ENCODE measurements around the gene CDK13. TPM values are rescaled to one million over a fixed set of nuclear protein-coding genes. Genes with fewer than 3 reads are reported as not detected.
A peak's percentile ranks its signal among the peaks of the same experiment; 100 is the strongest.

CDK13 gene
- total RNA-seq, 1 donor from 2014 or later = 46.5 TPM

GRCh38 chr7:40000734-40001315, 50.8 kb downstream of the CDK13 start:
- no peak overlapping the region for H3K4me3 Mint-ChIP-seq
- no peaks in the 10 kb centered on the region for H3K4me1 Mint-ChIP-seq (ENCODE audit: low read depth)
- H3K27ac Mint-ChIP-seq = no peak overlapping the region

DNA sequence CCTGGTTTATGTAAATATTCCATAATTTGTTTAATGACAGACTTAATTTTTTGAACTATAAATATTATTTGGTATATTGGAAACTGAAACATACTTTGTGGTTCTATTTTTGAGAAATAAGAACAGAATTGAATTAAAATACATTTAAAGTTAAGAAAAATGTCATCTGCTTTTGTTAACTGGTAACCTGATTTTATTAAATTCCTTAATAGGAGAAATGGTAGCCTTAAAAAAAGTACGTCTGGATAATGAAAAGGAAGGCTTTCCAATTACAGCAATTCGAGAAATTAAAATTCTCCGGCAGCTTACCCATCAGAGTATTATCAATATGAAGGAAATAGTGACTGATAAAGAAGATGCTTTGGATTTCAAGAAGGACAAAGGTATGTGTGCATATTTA, 51.6 kb downstream of the CDK13 start:
- H3K36me3 Mint-ChIP-seq (ENCODE audit: low read depth) = peaks cover 15% of the 10 kb centered on the region
- intact Hi-C loops (cut with micrococcal nuclease) = no loop called here

More at GRCh38 chr7:40000734-40001315, 50.8 kb downstream of the CDK13 start:
- H3K27me3 Mint-ChIP-seq (ENCODE audit: insufficient read depth) = no peaks in the 10 kb centered on the region
- no peaks in the 10 kb centered on the region for H3K9me3 Mint-ChIP-seq
- H3K36me3 Mint-ChIP-seq (ENCODE audit: low read depth) = peaks cover 12% of the 10 kb centered on the region
- DNase-seq (ENCODE audit: low spot score) = no peak
- intact Hi-C loops (cut with micrococcal nuclease) = no loop called here

GRCh38 chr7:40003597-40003996, 53.5 kb downstream of the CDK13 start:
- H3K27me3 Mint-ChIP-seq (ENCODE audit: insufficient read depth) = no peaks in the 10 kb centered on the region
- H3K9me3 Mint-ChIP-seq = no peaks in the 10 kb centered on the region
- no peak for DNase-seq (ENCODE audit: low spot score)
- H3K36me3 Mint-ChIP-seq (ENCODE audit: low read depth) = peaks cover 16% of the 10 kb centered on the region
- no peak overlapping the region for H3K27ac Mint-ChIP-seq
- no peak overlapping the region for H3K4me3 Mint-ChIP-seq
- H3K4me1 Mint-ChIP-seq (ENCODE audit: low read depth) = peaks cover 9% of the 10 kb centered on the region
- intact Hi-C loops (cut with micrococcal nuclease) = no loop called here

More for the DNA sequence above, 51.6 kb downstream of the CDK13 start:
- no peaks in the 10 kb centered on the region for H3K4me1 Mint-ChIP-seq (ENCODE audit: low read depth)
- no peak overlapping the region for H3K27ac Mint-ChIP-seq
- H3K4me3 Mint-ChIP-seq = no peak overlapping the region
- H3K27me3 Mint-ChIP-seq (ENCODE audit: insufficient read depth) = no peaks in the 10 kb centered on the region
- no peaks in the 10 kb centered on the region for H3K9me3 Mint-ChIP-seq
- DNase-seq (ENCODE audit: low spot score) = no peak

DNA sequence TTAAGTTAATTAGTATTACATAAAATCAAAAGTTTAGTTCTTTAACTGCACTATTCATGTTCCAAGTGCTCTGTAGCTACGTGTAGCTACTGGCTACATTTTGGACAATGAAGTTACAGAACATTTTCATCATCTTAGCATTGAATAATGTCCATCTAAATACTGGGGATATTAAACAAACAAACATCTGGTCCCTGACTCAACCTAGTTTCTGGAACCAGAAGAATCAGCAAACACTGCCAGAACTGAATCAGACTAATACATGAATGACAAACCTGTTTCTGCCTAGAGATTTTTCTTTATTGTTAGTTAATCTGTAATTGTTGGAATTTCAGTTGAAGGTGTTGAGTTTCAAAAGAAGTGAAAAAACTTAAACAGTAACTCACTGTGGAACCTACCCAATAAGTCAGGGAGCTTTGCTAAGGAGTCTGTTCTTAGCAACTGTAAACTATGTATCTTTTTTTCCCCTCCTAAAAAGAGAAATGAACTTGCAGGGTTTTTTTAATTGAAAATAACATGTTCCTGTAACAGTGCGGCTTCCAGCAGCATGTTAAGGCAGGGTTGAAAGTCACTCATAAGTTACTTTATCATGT, 58.3 kb downstream of the CDK13 start:
- Mint-ChIP-seq H3K4me3 (no peak overlapping the region), H3K27me3 (ENCODE audit: insufficient read depth) (no peaks in the 10 kb centered on the region), H3K4me1 (ENCODE audit: low read depth) (peaks cover 9% of the 10 kb centered on the region), H3K36me3 (ENCODE audit: low read depth) (peaks cover 16% of the 10 kb centered on the region), H3K9me3 (no peaks in the 10 kb centered on the region), H3K27ac (no peak overlapping the region)
- no peak for DNase-seq (ENCODE audit: low spot score)
- intact Hi-C loops (cut with micrococcal nuclease) = no loop called here

DNA sequence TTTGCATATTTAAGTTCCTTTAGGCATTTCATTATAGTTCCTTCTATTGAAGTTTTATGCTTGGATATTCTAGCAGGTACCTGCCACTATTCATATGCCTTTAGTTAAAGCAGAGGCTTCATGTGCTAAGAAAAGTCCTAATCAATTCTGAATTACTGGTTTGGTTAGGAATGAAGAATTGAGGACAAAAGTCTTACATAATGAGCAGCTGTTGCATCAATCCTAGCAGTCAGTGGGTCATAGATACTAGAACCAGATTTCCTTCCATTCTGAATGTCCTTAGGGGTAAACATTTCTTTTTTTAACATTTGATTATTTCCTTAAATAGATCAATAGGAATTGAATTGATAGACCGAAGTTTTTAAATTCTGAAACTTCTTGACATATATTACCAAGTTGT, 59.2 kb downstream of the CDK13 start:
- no peak for DNase-seq (ENCODE audit: low spot score)
- Mint-ChIP-seq H3K4me3 (no peak overlapping the region), H3K27ac (no peak overlapping the region), H3K27me3 (ENCODE audit: insufficient read depth) (no peaks in the 10 kb centered on the region), H3K36me3 (ENCODE audit: low read depth) (peaks cover 17% of the 10 kb centered on the region), H3K4me1 (ENCODE audit: low read depth) (peaks cover 9% of the 10 kb centered on the region), H3K9me3 (no peaks in the 10 kb centered on the region)
- intact Hi-C loops (cut with micrococcal nuclease) = no loop called here

DNA sequence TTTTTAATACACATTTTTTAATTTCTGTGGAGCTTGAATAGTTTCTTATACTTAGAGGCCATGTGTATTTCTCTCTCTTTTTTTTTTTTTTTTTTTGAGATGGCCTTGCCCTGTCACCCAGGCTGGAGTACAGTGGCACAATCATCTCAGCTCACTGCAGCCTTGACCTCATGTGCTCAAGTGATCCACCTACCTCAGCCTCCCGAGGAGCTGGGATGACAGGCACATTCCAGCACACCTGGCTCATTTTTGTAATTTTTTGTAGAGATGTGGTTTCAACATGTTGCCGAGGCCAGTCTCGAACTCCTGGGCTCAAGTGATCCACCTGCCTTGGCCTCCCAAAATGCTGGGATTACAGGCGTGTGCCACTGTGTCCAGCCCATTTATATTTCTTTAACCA, 64.3 kb downstream of the CDK13 start:
- no peak for DNase-seq (ENCODE audit: low spot score)
- no peak overlapping the region for H3K27ac Mint-ChIP-seq
- no peaks in the 10 kb centered on the region for H3K9me3 Mint-ChIP-seq
- intact Hi-C loops (cut with micrococcal nuclease) = no loop called here
- H3K36me3 Mint-ChIP-seq (ENCODE audit: low read depth) = peaks cover 17% of the 10 kb centered on the region
- no peaks in the 10 kb centered on the region for H3K27me3 Mint-ChIP-seq (ENCODE audit: insufficient read depth)
- no peak overlapping the region for H3K4me3 Mint-ChIP-seq
- H3K4me1 Mint-ChIP-seq (ENCODE audit: low read depth) = peaks cover 18% of the 10 kb centered on the region

DNA sequence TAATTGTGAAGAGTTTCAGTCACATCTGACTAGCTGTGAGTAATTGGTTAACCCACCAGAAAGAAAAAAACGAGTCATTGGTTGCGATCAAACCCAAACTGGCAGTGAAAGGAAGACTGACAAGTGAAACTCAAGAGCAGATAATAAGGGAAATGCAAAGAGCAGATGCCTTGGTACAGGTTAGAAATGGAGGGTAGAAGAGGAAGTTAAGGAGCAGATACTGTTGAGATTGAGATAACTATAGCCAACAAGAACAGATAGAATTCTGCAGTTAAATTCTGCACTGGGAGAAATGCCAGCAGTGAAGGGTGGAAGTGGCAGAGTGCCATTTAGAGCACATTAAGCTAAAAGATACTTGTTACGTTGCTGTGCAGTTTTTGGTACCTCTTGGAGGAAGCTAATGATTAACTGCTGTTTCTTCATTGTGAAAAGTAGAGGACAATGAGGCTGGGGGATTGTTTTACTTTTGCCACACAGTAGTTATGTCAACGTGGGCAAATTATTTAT, 65.8 kb downstream of the CDK13 start:
- Mint-ChIP-seq H3K4me1 (ENCODE audit: low read depth) (peaks cover 18% of the 10 kb centered on the region), H3K9me3 (no peaks in the 10 kb centered on the region), H3K27ac (peak overlapping the region; percentile 52), H3K4me3 (no peak overlapping the region), H3K27me3 (ENCODE audit: insufficient read depth) (no peaks in the 10 kb centered on the region), H3K36me3 (ENCODE audit: low read depth) (peaks cover 14% of the 10 kb centered on the region)
- intact Hi-C loops (cut with micrococcal nuclease) = no loop called here
- no peak for DNase-seq (ENCODE audit: low spot score)

DNA sequence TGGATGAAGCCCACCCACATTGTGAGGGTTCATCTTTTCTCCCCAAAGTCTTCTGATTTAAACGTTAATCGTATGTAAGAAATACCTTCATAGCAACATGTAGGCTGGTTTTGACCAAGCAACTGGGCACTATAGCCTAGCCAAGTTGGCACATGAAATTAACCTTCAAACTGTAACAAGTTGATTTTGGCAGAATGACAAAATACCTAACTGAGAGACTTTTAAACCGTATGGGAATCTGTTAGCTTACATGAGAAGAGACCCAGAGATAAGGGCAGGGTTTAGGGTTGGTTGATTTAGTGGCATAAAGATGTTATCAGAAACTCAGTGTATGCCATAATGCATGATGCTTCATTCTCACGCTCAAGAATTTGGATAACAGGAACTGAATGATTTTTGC, 69.5 kb downstream of the CDK13 start:
- no peaks in the 10 kb centered on the region for H3K9me3 Mint-ChIP-seq
- no peak overlapping the region for H3K27ac Mint-ChIP-seq
- H3K27me3 Mint-ChIP-seq (ENCODE audit: insufficient read depth) = no peaks in the 10 kb centered on the region
- DNase-seq (ENCODE audit: low spot score) = no peak
- no peak overlapping the region for H3K4me3 Mint-ChIP-seq
- H3K36me3 Mint-ChIP-seq (ENCODE audit: low read depth) = peaks cover 17% of the 10 kb centered on the region
- intact Hi-C loops (cut with micrococcal nuclease) = no loop called here
- peaks cover 24% of the 10 kb centered on the region for H3K4me1 Mint-ChIP-seq (ENCODE audit: low read depth)

DNA sequence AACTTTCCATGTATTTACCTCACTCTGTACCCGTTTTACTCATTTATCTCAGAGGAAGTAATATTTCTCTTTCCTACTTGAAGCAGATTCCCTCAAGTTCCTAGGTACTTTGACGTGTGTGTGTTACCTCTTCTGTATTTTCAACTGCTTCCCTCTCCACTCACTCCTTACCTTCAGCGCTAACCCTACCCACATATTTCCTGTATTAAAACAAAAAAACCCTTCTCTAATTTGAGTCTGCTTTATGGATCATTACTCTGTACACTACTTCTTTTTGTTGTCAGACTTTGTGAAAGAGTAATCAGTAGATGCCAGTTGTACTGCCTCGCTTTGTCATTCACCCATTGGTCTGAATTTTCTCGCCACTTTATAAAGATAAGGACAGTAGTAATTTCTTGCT, 74.0 kb downstream of the CDK13 start:
- no peak for DNase-seq (ENCODE audit: low spot score)
- no peaks in the 10 kb centered on the region for H3K9me3 Mint-ChIP-seq
- no peak overlapping the region for H3K4me3 Mint-ChIP-seq
- intact Hi-C loops (cut with micrococcal nuclease) = loop anchor here (2.0 kb wide), 1 partner anchor 15 kb away; no protein-coding TSS in a partner anchor
- no peak overlapping the region for H3K27ac Mint-ChIP-seq
- no peaks in the 10 kb centered on the region for H3K27me3 Mint-ChIP-seq (ENCODE audit: insufficient read depth)
- peaks cover 8% of the 10 kb centered on the region for H3K36me3 Mint-ChIP-seq (ENCODE audit: low read depth)
- peaks cover 10% of the 10 kb centered on the region for H3K4me1 Mint-ChIP-seq (ENCODE audit: low read depth)

- Mint-ChIP-seq H3K9me3 (no peaks in the 10 kb centered on the region), H3K27me3 (ENCODE audit: insufficient read depth) (no peaks in the 10 kb centered on the region), H3K36me3 (ENCODE audit: low read depth) (peaks cover 8% of the 10 kb centered on the region), H3K4me3 (no peak overlapping the region), H3K27ac (no peak overlapping the region), H3K4me1 (ENCODE audit: low read depth) (peaks cover 10% of the 10 kb centered on the region)
- DNase-seq (ENCODE audit: low spot score) = no peak
- intact Hi-C loops (cut with micrococcal nuclease) = loop anchor here (2.0 kb wide), 1 partner anchor 14 kb away; no protein-coding TSS in a partner anchor
These were observed 74.8 kb downstream of the CDK13 start for GRCh38 chr7:40024841-40025240.

DNA sequence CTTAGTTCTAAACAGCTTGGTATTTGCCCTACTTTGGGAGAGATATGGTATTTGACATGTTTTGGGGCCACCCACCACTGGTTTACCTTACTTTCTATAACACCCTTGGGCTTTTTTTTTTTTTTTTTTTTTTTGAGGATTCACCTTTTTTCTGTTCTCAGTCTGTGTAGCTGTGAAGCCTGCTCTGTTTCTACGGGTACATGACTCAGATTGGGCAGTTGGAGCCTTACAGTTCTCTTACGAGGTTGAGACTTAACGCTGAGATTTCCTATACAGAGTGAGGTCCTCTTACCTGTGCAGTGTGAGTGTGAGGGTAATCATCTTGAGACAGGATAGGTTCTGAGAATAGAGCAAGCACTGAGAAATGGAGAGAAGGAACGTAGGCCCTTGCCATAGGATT, 77.5 kb downstream of the CDK13 start:
- H3K27ac Mint-ChIP-seq = no peak overlapping the region
- H3K9me3 Mint-ChIP-seq = no peaks in the 10 kb centered on the region
- DNase-seq (ENCODE audit: low spot score) = no peak
- peaks cover 10% of the 10 kb centered on the region for H3K4me1 Mint-ChIP-seq (ENCODE audit: low read depth)
- H3K36me3 Mint-ChIP-seq (ENCODE audit: low read depth) = peaks cover 14% of the 10 kb centered on the region
- intact Hi-C loops (cut with micrococcal nuclease) = no loop called here
- H3K4me3 Mint-ChIP-seq = no peak overlapping the region
- H3K27me3 Mint-ChIP-seq (ENCODE audit: insufficient read depth) = no peaks in the 10 kb centered on the region

- H3K27ac Mint-ChIP-seq = no peak overlapping the region
These were observed 83.8 kb downstream of the CDK13 start for GRCh38 chr7:40033826-40034225.

DNA sequence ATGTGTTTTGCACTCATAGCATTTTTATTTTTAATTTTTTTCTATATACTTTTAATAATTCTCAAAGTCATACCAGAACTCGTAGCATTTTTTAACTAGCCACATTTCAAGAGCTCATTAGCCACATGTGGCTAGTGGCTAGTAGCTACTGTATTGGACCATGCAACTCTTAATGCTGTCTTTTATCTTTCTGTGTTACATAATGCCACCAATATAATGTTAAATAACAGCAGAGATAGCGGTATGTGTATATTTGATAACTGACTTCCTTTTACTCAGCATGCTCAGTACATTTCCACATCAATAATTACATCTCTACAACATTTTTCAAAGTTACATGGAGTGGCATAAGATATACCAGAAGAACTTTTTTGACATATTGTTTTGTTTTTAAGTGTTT, 91.4 kb downstream of the CDK13 start:
- Mint-ChIP-seq H3K27ac (no peak overlapping the region), H3K4me3 (no peak overlapping the region), H3K4me1 (ENCODE audit: low read depth) (peaks cover 8% of the 10 kb centered on the region), H3K9me3 (peaks cover 8% of the 10 kb centered on the region), H3K36me3 (ENCODE audit: low read depth) (peaks cover 5% of the 10 kb centered on the region), H3K27me3 (ENCODE audit: insufficient read depth) (no peaks in the 10 kb centered on the region)
- no peak for DNase-seq (ENCODE audit: low spot score)
- intact Hi-C loops (cut with micrococcal nuclease) = no loop called here

More at GRCh38 chr7:40033826-40034225, 83.8 kb downstream of the CDK13 start:
- H3K27me3 Mint-ChIP-seq (ENCODE audit: insufficient read depth) = no peaks in the 10 kb centered on the region
- no peak for DNase-seq (ENCODE audit: low spot score)
- H3K4me3 Mint-ChIP-seq = no peak overlapping the region
- peaks cover 13% of the 10 kb centered on the region for H3K4me1 Mint-ChIP-seq (ENCODE audit: low read depth)
- H3K36me3 Mint-ChIP-seq (ENCODE audit: low read depth) = peaks cover 21% of the 10 kb centered on the region
- peaks cover 8% of the 10 kb centered on the region for H3K9me3 Mint-ChIP-seq
- intact Hi-C loops (cut with micrococcal nuclease) = no loop called here

Data from activated T-helper 1 cell treated with anti-CD3 and anti-CD28 coated beads, Interleukin-12 subunit alpha, Interleukin-12 subunit beta, Interleukin-2, Interleukin-4 antibody, amounts not matched to agents 30 ng/mL and 10 ng/mL and 1 ng/mL, durations not matched to agents 14 hours and 24 hours and 36 hours (primary cell).